Smooth muscle cell (in vitro differentiated cells): ENCODE results near the gene TUBB3. TPM values are rescaled to one million over a fixed set of nuclear protein-coding genes. Genes with fewer than 3 reads are reported as not detected.
"Not testable (repeated sequence)": the region's sequence is repeated elsewhere in the genome, so short reads cannot be mapped to it uniquely, and the experiment has no call there.

Source experiments
- DNase-seq: peaks from one replicate; lab custom pipeline; 2025; ENCODE audit not compliant: unreplicated experiment; lab: John Stamatoyannopoulos, UW
- H2AFZ ChIP-seq: fragments of 200-600 bp; sonication (generic); 2 replicates; pipeline ENCODE4 v1.6.0; 2016; ENCODE audit warnings: antibody characterized with exemption, low read depth, mild to moderate bottlenecking
- H3F3A ChIP-seq: fragments of 200-600 bp; sonication (generic); 2 replicates; pipeline ENCODE4 v1.6.0; 2017; ENCODE audit warnings: antibody characterized with exemption, low read depth
- H3K27ac ChIP-seq: fragments of 200-600 bp; sonication (generic); 2 replicates; pipeline ENCODE4 v1.5.1; 2016; ENCODE audit warnings: low read depth, mild to moderate bottlenecking
- H3K27me3 ChIP-seq: fragments of 200-600 bp; sonication (generic); 2 replicates; pipeline ENCODE4 v1.6.1; 2016; ENCODE audit warnings: low read depth, mild to moderate bottlenecking
- H3K36me3 ChIP-seq: fragments of 200-600 bp; sonication (generic); 2 replicates; pipeline ENCODE4 v1.5.1; 2016; ENCODE audit warnings: low read depth
- H3K4me1 ChIP-seq: fragments of 200-600 bp; sonication (generic); 2 replicates; pipeline ENCODE4 v1.5.1; 2016; ENCODE audit warnings: low read depth
- H3K4me2 ChIP-seq: fragments of 200-600 bp; sonication (generic); 2 replicates; pipeline ENCODE4 v1.6.0; 2016; ENCODE audit warnings: mild to moderate bottlenecking
- H3K4me3 ChIP-seq: fragments of 200-600 bp; sonication (generic); 2 replicates; pipeline ENCODE4 v1.5.1; 2016; ENCODE audit warnings: mild to moderate bottlenecking
- H3K79me2 ChIP-seq: fragments of 200-600 bp; sonication (generic); 2 replicates; pipeline ENCODE4 v1.6.0; 2016; ENCODE audit warnings: low read depth, mild to moderate bottlenecking
- H3K9ac ChIP-seq: fragments of 200-600 bp; sonication (generic); 2 replicates; pipeline ENCODE4 v1.6.0; 2016; ENCODE audit warnings: low read depth
- H3K9me3 ChIP-seq: fragments of 200-600 bp; sonication (generic); replicated peaks from 2 replicates; pipeline ENCODE4 v1.5.1; 2016; ENCODE audit warnings: low read depth
- H4K20me1 ChIP-seq: fragments of 200-600 bp; sonication (generic); 2 replicates; pipeline ENCODE4 v1.6.0; 2016; ENCODE audit warnings: low read depth
- CTCF ChIP-seq: fragments of 200-600 bp; sonication (generic); IDR thresholded peaks from 2 replicates; pipeline ENCODE4 v1.5.1; 2017; ENCODE audit warnings: borderline replicate concordance, mild to moderate bottlenecking, antibody characterized with exemption; ENCODE audit not compliant: insufficient read depth, poor library complexity, severe bottlenecking
- WGBS: methylation state at CpG from one replicate; pipeline ENCODE4 v1.1.7; 2016; ENCODE audit warnings: low lambda C conversion rate; 5-methylcytosine and 5-hydroxymethylcytosine counted together
- polyA plus RNA-seq: library from polyadenylated mRNA; unstranded; fragments of >200 nt; fragmentation: Nextera tagmentation; extraction: Ambion mirVana; gene quantifications from 2 replicates; pipeline ENCODE4 v1.2.1, GENCODE V29; 2016
- total RNA-seq: library from RNA; depleted of rRNA; stranded (reverse); fragments of >200 nt; gene quantifications from 2 replicates; pipeline ENCODE4 v1.2.3, GENCODE V29; 2014

TUBB3 gene
- total and polyA plus RNA-seq, 2 experiments from 2014 or later = 198 to 234 TPM

DNA sequence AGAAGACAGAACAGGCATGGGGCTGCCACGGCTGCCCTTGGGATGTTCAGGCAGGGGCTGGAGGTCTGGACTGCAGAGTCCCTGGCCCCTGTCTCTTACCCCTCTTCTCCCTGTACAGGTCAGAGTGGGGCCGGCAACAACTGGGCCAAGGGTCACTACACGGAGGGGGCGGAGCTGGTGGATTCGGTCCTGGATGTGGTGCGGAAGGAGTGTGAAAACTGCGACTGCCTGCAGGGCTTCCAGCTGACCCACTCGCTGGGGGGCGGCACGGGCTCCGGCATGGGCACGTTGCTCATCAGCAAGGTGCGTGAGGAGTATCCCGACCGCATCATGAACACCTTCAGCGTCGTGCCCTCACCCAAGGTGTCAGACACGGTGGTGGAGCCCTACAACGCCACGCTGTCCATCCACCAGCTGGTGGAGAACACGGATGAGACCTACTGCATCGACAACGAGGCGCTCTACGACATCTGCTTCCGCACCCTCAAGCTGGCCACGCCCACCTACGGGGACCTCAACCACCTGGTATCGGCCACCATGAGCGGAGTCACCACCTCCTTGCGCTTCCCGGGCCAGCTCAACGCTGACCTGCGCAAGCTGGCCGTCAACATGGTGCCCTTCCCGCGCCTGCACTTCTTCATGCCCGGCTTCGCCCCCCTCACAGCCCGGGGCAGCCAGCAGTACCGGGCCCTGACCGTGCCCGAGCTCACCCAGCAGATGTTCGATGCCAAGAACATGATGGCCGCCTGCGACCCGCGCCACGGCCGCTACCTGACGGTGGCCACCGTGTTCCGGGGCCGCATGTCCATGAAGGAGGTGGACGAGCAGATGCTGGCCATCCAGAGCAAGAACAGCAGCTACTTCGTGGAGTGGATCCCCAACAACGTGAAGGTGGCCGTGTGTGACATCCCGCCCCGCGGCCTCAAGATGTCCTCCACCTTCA, 11.7 kb downstream of the TUBB3 start:
- Histone ChIP-seq H3K4me1 (no peaks in the 10 kb centered on the region), H3F3A (peaks cover 8% of the 10 kb centered on the region), H3K36me3 (no peaks in the 10 kb centered on the region), H3K9ac (no peak overlapping the region), H3K27me3 (no peaks in the 10 kb centered on the region), H2AFZ (no peak overlapping the region), H3K79me2 (peaks cover 8% of the 10 kb centered on the region), H3K4me2 (no peak overlapping the region), H4K20me1 (peaks cover 68% of the 10 kb centered on the region), H3K9me3 (no peaks in the 10 kb centered on the region), H3K27ac (no peak overlapping the region), H3K4me3 (no peak overlapping the region)
- WGBS = 98% methylated on average over 61 of the region's 61 CpGs
- TF ChIP-seq CTCF = no peak
- DNase-seq = no peak

DNA sequence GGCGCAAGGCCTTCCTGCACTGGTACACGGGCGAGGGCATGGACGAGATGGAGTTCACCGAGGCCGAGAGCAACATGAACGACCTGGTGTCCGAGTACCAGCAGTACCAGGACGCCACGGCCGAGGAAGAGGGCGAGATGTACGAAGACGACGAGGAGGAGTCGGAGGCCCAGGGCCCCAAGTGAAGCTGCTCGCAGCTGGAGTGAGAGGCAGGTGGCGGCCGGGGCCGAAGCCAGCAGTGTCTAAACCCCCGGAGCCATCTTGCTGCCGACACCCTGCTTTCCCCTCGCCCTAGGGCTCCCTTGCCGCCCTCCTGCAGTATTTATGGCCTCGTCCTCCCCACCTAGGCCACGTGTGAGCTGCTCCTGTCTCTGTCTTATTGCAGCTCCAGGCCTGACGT, 12.5 kb downstream of the TUBB3 start:
- not testable (repeated sequence) for H3K4me3 ChIP-seq, H3K27me3 ChIP-seq, H3K27ac ChIP-seq, H3K4me2 ChIP-seq, DNase-seq, H3K4me1 ChIP-seq, H2AFZ ChIP-seq, H3K36me3 ChIP-seq, H3K79me2 ChIP-seq, H3K9ac ChIP-seq, H3F3A ChIP-seq, H3K9me3 ChIP-seq
- 95% methylated on average over 27 of the region's 27 CpGs for WGBS
- H4K20me1 ChIP-seq = peaks cover 61% of the 10 kb centered on the region

DNA sequence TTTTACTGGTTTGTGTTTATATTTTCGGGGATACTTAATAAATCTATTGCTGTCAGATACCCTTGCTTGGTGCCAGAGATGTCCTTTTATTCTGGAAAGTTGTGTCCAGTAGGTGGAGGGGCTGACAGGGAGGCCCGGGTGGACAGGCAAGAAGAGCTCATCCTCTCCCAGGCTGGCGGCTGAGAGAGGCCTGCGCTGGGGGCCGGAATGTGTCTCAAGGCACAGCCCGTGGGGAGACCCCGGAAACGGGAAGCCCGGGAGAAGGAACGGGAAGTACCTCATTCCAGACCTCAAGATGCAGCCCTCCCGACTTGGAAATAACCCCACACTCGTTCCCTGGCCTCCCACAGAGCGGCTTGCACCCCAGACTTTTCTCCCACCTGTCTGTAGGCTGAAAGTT, 12.9 kb downstream of the TUBB3 start:
- 98% methylated on average over 11 of the region's 13 CpGs for whole genome bisulfite sequencing
- Histone ChIP-seq H3K4me3 (no peak overlapping the region), H4K20me1 (peaks cover 57% of the 10 kb centered on the region), H3K9ac (no peak overlapping the region), H3K27ac (no peak overlapping the region), H3K4me2 (no peak overlapping the region), H3K36me3 (no peaks in the 10 kb centered on the region), H3K4me1 (no peaks in the 10 kb centered on the region), H2AFZ (no peak overlapping the region), H3K9me3 (no peaks in the 10 kb centered on the region), H3F3A (peaks cover 8% of the 10 kb centered on the region), H3K27me3 (no peaks in the 10 kb centered on the region), H3K79me2 (peaks cover 4% of the 10 kb centered on the region)
- no peak for DNase-seq
- TF ChIP-seq CTCF = no peak

DNA sequence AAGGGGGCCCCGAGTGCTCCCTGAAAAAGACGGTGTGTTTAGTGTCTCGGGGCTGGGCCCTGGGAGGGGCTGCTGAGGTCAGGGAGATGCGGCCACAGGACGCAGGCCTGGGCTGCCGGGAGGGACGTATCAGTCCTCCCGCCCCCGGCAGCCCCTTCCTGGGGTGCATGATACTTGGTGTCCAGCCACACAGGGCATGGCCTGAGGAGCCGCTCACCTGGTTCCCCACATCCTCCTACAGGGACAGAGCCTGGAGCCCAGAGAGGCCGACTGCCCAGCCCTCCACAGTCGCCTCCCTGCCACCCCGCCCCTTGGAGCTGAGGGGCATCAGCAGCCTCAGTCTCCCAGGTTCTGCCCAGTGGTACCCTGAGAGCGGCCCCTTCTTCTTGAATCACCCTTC, 13.4 kb downstream of the TUBB3 start:
- Histone ChIP-seq H3K27ac (no peak overlapping the region), H3K4me1 (no peaks in the 10 kb centered on the region), H2AFZ (no peak overlapping the region), H3K79me2 (peaks cover 4% of the 10 kb centered on the region), H3K9me3 (no peaks in the 10 kb centered on the region), H3K4me3 (no peak overlapping the region), H3K36me3 (no peaks in the 10 kb centered on the region), H3F3A (peaks cover 6% of the 10 kb centered on the region), H3K27me3 (no peaks in the 10 kb centered on the region), H4K20me1 (peaks cover 52% of the 10 kb centered on the region), H3K9ac (no peak overlapping the region), H3K4me2 (no peak overlapping the region)
- DNase-seq = no peak
- 95% methylated on average over 13 of the region's 14 CpGs for WGBS
- TF ChIP-seq CTCF = no peak
